PFSK-1 (cell line): ENCODE results near the gene IKBKE.

ENCODE experiments used
- FOXP2 ChIP-seq: optimal IDR thresholded peaks from 2 replicates; pipeline ENCODE3; 2011; ENCODE audit warnings: borderline replicate concordance, control low read depth, inconsistent platforms; ENCODE audit not compliant: insufficient read depth; ENCODE audit errors: extremely low read length, extremely low read depth
- POLR2AphosphoS5 ChIP-seq: IDR thresholded peaks from 2 replicates; pipeline ENCODE4 v1.6.1; 2012; ENCODE audit warnings: low read depth, mild to moderate bottlenecking, control low read depth, low read length, moderate library complexity
- REST ChIP-seq, 2 experiments: IDR thresholded peaks; 2 replicates each; pipeline versions ENCODE4 v1.6.1 to v1.8.0; 2011 to 2012; ENCODE audit warnings: low read depth in 2 of 2, low read length in 2 of 2, control low read depth in 1 of 2, inconsistent platforms in 1 of 2, mild to moderate bottlenecking in 1 of 2, moderate library complexity in 1 of 2; ENCODE audit not compliant: insufficient read depth in 1 of 2
- SIN3A ChIP-seq: IDR thresholded peaks from 2 replicates; pipeline ENCODE4 v1.6.1; 2012; ENCODE audit warnings: mild to moderate bottlenecking, low read length, moderate library complexity, borderline replicate concordance; ENCODE audit not compliant: insufficient read depth
- TAF1 ChIP-seq: IDR thresholded peaks from 2 replicates; pipeline ENCODE4 v1.6.1; 2012; ENCODE audit warnings: low read length, control low read depth, borderline replicate concordance; ENCODE audit not compliant: insufficient read depth

- TF ChIP-seq TAF1 (no peak), POLR2AphosphoS5 (no peak), REST (IDR thresholded peaks at IDR 0.05; ENCODE audit: insufficient read depth in 1 of 2, low read depth in 2 of 2, low read length in 2 of 2) (no peak), SIN3A (no peak), FOXP2 (no peak)
Observed at GRCh38 chr1:206487970-206488369, 17.7 kb downstream of the IKBKE start.
